GM21423 (cell line): ENCODE results near the gene FAM209A.
"Not testable (repeated sequence)": the region's sequence is repeated elsewhere in the genome, so short reads cannot be mapped to it uniquely, and the experiment has no call there.

Source experiments
- ATAC-seq: cut with Tn5 transposase; IDR thresholded peaks from one replicate; pipeline ENCODE4 v1.9.1; 2021; ENCODE audit warnings: mild to moderate bottlenecking, moderate library complexity; ENCODE audit not compliant: unreplicated experiment

FAM209A gene, protein sequence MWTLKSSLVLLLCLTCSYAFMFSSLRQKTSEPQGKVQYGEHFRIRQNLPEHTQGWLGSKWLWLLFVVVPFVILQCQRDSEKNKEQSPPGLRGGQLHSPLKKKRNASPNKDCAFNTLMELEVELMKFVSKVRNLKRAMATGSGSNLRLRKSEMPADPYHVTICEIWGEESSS

DNA sequence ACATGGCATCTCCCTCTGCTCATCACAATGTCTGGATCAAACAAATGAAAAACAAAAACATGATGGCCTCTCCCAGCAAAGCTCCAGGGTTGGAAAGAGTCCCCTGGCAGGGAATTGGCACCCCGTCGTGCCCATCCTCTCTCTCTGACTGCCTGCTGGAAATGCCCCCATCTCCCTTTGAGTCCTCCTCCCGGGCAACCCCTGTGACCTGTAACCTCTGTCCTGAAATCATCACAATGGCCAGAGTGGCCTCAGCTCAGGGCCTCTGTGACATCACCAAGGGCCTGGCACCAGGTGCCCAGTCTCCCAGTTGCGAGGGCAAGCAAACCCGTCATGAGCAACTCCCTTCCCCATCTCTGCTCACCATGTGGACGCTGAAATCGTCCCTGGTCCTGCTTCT is at the start of gene FAM209A:
FAM209A (plus strand) TSS at position 301 of the 400 bp plus-strand sequence; CDS start at position 366, 65 bp downstream.
- ATAC-seq: not testable (repeated sequence)

GRCh38 chr20:56483970-56484369 is 40.6 kb upstream of the FAM209A start:
- no peak for ATAC-seq

GRCh38 chr20:56487216-56487615 is 37.3 kb upstream of the FAM209A start:
- ATAC-seq: no peak

GRCh38 chr20:56488566-56488965 is 36.0 kb upstream of the FAM209A start:
- no peak for ATAC-seq

- ATAC-seq: no peak
These were observed 23.4 kb upstream of the FAM209A start for GRCh38 chr20:56501116-56501515.

DNA sequence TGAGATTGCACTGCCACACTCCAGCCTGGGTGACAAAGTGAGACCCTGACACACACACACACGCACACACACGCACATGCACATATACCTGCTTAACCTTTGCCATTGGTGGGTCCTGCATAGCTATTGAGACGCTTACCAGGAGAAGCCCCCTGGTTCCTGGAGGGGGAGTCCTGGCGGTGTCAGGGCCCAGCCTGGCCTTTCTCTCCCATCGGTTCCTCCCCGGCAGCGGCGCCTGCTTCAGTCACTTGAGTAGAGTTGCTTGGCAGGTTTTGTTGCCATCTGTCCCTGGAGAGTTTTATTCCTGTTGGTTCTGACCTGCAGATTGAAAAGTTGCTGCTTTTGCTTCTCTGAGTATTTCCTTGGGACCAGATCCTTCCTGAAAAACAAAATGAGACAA is 20.6 kb upstream of the FAM209A start:
- no peak for ATAC-seq

- no peak for ATAC-seq
These were observed 20.1 kb upstream of the FAM209A start for GRCh38 chr20:56504373-56505005.

GRCh38 chr20:56506103-56506502 is 18.4 kb upstream of the FAM209A start:
- no peak for ATAC-seq

DNA sequence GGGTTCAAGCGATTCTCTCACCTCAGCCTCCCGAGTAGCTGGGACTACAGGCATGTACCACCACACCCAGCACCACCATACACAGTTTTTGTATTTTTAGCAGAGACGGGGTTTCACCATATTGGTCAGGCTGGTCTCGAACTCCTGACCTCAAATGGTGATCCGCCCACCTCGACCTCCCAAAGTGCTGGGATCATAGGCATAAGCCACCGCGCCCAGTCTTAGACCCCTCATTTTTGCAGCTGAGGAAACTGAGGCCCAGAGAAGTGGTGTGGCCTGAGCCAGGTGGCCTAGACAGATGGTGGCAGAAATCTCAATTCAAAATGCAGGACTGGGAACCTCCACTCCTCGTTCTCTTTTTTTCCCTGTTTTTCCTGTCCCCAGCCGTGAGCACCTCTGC is 12.6 kb upstream of the FAM209A start:
- no peak for ATAC-seq

DNA sequence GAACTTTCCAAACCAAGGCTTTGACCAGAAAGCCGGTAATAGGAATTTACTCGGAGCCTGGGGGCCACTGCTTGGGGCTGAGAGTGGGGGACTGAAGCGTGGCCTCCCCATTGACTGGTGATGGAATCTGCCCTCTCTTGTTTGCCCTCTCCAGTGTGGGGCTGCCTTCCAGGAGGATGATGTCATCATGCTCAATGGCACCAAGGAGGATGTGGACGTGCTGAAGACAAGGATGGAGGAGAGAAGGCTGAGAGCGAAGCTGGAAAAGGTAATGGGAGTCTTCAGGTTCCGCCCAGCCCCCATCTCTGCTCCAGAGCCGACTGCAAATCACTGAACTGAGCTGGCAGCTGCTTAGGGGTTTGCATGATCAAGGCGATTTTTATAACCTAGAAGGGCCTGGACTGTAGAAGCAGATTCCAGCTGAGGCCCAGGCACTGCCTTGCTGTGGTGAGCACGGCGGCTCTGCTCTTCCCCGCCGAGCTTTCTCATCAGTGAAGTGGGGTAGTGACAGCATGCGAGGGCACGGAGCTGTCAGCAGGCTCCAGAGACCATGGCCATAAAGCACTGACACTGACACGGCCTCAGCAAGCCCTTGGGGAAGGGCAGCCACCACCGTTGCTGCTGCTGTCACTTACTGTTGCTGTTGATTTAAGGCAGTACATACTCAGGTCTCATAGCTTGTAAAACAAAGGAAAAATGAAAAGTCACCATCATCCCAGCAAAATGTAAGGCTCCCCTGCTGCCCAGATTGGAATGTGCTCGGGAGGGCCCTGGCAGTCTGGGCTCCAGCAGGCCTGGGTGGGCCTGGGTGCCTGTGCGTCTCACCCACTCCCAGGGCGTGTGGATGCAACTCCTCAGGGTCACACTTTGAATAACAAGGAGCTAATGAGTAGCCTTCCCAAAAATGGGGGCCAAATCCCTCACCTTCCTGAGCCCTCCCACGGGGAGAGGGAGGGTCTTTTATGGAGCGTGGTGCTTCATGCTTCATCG is 11.1 kb upstream of the FAM209A start:
- no peak for ATAC-seq

GRCh38 chr20:56516631-56517030 is 7.9 kb upstream of the FAM209A start:
- no peak for ATAC-seq

- no peak for ATAC-seq
These were observed 7.3 kb upstream of the FAM209A start for GRCh38 chr20:56517211-56517610.

GRCh38 chr20:56517641-56518040 is 6.9 kb upstream of the FAM209A start:
- ATAC-seq: no peak

- ATAC-seq: no peak
These were observed 6.4 kb upstream of the FAM209A start for GRCh38 chr20:56518126-56518525.

GRCh38 chr20:56518721-56519398 is 5.7 kb upstream of the FAM209A start:
- no peak for ATAC-seq

DNA sequence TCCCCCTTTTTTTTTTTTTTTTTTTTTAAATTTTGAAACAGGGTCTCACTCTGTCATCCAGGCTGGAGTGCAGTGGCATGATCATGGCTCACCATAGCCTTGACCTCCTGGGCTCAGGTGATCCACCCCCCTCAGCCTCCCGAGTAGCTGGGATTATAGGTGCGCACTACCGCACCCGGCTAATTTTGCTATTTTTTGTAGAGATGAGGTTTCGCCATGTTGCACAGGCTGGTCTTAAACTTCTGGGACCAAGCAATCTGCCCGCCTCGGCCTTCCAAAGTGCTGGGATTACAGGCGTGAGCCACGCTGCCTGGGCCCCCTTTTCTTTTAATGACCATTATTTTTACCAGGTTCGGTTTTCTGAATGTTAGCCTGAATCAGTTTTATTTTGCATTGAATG is 5.0 kb upstream of the FAM209A start:
- ATAC-seq: no peak

DNA sequence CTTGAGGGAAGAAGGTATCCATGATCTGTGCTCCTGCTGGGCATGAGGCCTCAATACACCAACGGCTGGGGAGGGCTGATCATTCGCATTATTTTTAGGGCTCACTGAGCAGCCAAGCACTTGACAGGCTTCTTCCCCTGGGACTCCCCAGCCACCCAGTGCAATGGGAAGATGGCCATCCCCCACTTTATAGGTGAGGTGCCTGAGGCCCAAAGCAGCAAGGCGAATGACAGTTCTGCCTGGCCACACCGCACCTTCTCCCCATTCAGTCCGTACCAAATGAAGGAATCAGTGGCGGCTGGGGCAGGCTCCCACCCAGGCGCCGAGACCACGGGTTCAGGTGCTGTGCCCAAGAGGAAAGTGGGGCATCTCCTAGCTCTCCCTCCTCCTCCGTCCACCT is 4.4 kb upstream of the FAM209A start:
- ATAC-seq: no peak

DNA sequence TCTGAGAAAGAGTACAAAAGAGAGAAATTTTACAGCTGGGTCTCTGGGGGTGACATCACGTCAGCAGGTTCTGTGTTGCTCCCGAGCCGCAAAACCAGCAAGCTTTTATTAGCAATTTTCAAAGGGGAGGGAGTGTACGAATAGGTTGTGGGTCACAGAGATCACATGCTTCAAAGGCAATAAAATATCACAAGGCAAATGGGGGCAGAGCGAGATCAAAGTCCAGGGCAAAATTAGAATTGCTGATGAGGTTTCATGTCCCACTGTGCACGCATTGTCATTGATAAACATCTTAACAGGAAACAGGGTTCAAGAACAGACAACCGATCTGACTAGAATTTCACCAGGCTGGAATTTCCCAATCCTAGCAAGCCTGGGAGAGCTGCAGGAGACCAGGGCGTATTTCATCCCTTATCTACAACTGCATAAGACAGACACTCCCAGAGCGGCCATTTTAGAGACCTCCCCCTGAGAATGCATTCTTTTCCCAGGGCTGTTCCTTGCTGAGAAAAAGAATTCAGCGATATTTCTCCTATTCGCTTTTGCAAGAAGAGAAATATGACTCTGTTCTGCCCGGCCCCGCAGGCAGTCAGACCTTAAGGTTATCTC is 3.7 kb upstream of the FAM209A start:
- not testable (repeated sequence) for ATAC-seq

DNA sequence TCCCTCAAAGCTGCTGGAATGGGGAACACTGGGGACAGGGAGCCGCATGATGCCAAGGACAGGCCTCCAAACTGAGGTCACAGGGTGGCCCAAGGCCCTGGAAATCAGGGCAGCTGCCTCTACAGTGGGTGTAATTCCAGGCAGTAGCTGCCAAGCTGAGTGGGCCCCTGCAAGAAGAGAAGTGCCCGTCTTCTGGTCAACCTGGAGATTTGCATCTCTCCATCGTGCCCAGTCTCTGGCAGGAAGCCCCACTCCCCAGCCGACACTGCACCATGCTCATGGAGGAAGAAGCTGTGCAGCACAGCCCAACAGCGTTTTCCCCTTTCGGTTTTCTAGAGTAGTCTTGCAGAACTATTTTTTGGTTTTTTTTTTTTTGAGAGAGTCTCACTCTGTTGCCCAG is 2.2 kb upstream of the FAM209A start:
- ATAC-seq: no peak

GRCh38 chr20:56527521-56527920 is 3.0 kb downstream of the FAM209A start:
- no peak for ATAC-seq

DNA sequence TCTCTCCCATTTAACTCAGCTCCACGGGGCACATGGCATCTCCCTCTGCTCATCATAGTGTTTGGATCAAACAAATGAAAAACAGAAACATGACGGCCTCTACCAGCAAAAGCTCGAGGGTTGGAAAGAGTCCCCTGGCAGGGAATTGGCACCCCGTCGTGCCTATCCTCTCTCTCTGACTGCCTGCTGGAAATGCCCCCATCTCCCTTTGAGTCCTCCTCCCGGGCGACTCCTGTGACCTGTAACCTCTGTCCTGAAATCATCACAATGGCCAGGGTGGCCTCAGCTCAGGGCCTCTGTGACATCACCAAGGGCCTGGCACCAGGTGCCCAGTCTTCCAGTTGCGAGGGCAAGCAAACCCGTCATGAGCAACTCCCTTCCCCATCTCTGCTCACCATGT is 8.4 kb downstream of the FAM209A start, which contains the start of gene FAM209B:
FAM209B (plus strand) TSS at position 301 of the 400 bp plus-strand sequence; CDS start at position 397, 96 bp downstream.
- ATAC-seq: not testable (repeated sequence)
